Vagina (tissue), 2 donors: ENCODE measurements around the gene ZBTB34.

Source experiments
- CTCF ChIP-seq, 3 experiments: fragments of 450-650 bp in 2 of 3; fragments of 200-600 bp in 1 of 3; sonication (generic) in 1 of 3; IDR thresholded peaks; one replicate each; pipeline ENCODE4 v1.5.1; 2017 to 2019; ENCODE audit warnings: antibody characterized with exemption in 3 of 3, mild to moderate bottlenecking in 2 of 3, moderate library complexity in 2 of 3
- POLR2A ChIP-seq, 2 donors: fragments of 450-650 bp; IDR thresholded peaks; one replicate each; pipeline ENCODE4 v1.6.1; 2017; ENCODE audit warnings: antibody characterized with exemption in 2 of 2, mild to moderate bottlenecking in 2 of 2, moderate library complexity in 2 of 2

GRCh38 chr9:126834672-126835071, 25.8 kb upstream of the ZBTB34 start:
- TF ChIP-seq CTCF (IDR thresholded peaks at IDR 0.05) = no peak
- TF ChIP-seq POLR2A (IDR thresholded peaks at IDR 0.05) = no peak
